HG02759 (cell line): Measurements from ENCODE around the gene VIL1.

ENCODE experiments used
- ATAC-seq: cut with Tn5 transposase; IDR thresholded peaks from one replicate; pipeline ENCODE4 v1.9.1; 2021; ENCODE audit warnings: mild to moderate bottlenecking, moderate library complexity; ENCODE audit not compliant: unreplicated experiment

VIL1 gene

DNA sequence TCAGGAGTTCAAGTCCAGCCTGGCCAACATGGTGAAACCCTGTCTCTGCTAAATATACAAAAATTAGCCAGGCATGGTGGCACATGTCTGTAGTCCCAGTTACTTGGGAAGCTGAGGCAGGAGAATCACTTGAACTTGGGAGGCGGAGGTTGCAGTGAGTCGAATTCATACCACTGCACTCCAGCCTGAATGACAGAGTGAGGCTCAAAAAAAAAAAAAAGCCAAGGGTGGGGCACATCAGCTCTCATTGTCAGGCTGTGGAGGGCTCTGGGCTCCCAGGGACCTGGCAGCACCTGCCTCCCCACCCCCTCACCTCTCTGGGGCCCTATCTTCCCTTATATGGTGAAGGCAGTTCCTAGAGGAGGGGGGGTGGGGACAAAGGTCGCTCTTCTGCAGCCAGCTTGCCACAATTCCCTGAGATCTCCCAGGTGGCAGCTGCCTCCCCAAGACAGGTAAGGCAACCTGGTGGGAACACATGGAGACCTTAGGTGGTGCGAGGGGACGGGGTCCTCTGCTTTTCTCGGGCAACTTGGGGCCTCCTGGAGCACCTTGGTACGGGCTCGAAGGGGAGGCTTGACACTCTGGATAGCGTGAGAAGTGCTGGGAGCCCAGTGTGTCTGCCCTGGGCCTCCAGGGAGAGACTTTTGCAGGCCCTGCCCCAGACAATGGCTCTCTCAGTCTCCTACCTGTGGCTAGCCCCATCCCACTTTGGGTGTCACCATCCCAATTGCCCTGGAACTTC lies at the start of gene VIL1:
TSS of gene VIL1 (plus strand) at position 407 of the 742 bp plus-strand sequence. CDS start 4,656 bp downstream, outside the sequence.
- ATAC-seq = no peak

GRCh38 chr2:218369330-218369729 lies 49.6 kb upstream of the VIL1 start:
- ATAC-seq = no peak

GRCh38 chr2:218370410-218371063 lies 48.4 kb upstream of the VIL1 start:
- ATAC-seq = no peak

DNA sequence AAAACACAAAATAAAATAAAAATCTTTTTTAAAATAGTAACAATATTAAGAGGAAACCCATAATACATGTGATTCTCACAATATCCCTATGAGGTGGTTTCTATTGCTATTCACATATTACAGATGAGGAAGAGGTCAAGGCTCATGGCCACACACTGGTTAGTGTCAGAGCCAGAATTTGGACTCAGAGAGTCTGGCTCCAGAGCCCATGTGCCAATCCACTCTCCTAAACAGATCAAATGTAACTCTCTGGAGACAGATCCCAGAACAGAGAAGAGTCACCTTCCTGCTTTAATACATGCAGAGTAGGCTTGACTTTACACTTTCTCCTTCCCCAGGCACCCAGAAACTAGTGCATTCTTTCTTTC lies 47.0 kb upstream of the VIL1 start:
- no peak for ATAC-seq

DNA sequence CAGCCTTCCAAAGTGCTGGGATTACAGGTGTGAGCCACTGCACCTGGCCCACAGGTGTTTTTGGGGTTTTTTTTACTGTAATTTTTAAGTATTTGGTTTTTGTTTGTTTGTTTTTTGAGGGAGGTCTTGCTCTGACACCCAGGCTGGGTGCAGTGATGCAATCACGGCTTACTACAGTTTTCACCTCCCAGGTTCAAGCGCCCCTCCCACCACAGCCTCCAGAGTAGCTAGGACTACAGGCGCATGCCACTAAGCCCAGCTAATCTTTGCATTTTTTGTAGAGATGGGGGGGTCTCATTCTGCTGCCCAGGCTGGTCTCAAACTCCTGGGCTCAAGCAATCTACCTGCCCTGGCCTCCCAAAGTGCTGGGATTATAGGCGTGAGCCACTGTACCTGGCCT lies 44.1 kb upstream of the VIL1 start:
- no peak for ATAC-seq

DNA sequence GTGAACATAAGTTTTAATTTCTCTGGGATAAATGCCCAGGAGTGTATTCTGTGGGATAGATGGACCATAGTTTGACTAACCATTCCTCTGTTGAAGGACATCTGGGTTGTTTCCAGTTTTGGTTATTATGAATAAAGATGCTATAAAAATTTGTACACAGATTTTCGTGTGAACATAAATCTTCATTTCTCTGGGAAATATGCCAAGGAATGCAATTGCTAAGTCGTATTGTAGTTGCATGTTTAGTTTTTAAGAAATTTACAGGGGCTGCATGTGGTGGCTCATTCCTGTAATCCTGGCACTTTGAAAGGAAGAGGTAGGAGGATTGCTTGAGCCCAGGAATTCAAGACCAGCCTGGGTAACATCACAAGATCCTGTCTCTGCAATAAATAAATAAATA lies 43.7 kb upstream of the VIL1 start:
- no peak for ATAC-seq

DNA sequence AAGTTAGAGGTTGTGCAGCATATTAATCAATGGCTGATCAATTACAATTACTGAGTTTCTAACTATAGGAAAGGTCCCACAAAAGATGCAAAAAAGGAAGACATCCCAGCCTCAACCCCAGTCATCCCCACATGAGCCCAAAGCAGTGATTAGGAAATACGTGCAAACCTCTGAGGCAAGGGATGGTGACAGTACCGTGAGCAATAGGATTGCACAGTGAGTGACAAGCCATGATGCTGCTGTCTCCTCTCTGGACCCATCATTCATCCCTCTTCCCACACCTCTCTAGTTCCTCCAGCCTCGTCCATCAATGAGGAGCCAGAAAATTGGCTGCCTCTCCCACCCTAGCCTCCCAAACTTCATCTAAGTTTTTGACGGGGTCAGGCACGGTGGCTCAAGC lies 40.9 kb upstream of the VIL1 start:
- ATAC-seq = no peak

DNA sequence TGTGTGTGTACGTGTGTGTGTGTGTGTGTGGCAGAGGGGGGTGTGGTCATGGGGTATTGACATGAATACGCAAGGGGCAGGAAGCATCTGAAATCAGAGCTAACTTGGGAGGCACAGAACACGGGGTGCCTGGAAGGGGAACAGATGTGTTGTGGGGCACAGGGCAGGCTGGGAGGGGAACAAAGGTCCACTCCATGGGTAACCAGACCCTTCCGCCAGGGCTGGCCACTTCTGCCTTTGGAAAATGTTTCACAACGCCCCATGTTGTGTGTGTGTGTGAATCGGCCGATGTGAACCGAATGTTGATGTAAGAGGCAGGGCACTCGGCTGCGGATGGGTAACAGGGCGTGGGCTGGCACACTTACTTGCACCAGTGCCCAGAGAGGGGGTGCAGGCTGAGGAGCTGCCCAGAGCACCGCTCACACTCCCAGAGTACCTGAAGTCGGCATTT lies 37.0 kb upstream of the VIL1 start, which contains the start of gene SLC11A1:
TSS of gene SLC11A1 (plus strand) at position 358 of the 451 bp plus-strand sequence. CDS start 96 bp downstream, outside the sequence.
- ATAC-seq = no peak

DNA sequence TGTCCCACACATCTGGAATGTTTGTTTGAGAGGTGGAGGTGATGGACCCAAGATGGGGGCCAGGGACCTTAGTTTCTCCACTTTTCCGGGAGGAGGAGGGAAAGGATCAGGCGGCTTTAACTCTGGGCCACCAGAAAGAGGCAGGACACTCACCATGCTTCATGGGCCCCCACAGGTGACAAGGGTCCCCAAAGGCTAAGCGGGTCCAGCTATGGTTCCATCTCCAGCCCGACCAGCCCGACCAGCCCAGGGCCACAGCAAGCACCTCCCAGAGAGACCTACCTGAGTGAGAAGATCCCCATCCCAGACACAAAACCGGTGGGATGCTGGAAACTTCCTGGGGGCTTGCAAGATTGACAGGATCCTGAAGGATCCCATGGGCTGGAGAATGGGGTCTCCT lies 36.1 kb upstream of the VIL1 start:
- ATAC-seq = no peak

DNA sequence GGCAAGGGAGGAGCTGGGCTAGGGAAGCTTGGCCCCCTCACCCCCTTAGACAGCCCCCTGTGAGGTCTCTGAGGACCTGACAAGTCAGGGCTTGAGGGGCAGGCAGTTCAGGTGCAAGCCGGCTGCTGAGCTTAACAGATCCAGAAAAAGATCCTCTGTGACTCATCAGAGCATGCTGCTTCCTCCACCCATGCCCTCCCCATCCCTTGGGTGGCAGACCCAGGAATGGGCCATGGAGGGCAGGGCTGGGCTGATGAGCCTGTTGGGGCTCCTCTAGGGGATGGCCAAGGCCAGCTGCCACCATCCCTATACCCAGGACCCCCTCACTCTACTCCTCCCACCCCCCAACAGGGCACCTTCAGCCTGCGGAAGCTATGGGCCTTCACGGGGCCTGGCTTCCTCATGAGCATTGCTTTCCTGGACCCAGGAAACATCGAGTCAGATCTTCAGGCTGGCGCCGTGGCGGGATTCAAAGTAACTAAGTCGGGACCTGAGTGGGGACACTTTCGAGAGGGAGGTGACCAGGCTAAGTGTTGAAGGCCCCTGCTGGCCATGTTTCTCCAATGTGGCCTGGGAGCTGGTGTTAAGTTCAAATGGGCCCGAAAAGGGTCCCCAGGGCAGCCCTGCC lies 34.9 kb upstream of the VIL1 start:
- ATAC-seq = no peak

- no peak for ATAC-seq
Measured at GRCh38 chr2:218384975-218385374, 33.9 kb upstream of the VIL1 start.

DNA sequence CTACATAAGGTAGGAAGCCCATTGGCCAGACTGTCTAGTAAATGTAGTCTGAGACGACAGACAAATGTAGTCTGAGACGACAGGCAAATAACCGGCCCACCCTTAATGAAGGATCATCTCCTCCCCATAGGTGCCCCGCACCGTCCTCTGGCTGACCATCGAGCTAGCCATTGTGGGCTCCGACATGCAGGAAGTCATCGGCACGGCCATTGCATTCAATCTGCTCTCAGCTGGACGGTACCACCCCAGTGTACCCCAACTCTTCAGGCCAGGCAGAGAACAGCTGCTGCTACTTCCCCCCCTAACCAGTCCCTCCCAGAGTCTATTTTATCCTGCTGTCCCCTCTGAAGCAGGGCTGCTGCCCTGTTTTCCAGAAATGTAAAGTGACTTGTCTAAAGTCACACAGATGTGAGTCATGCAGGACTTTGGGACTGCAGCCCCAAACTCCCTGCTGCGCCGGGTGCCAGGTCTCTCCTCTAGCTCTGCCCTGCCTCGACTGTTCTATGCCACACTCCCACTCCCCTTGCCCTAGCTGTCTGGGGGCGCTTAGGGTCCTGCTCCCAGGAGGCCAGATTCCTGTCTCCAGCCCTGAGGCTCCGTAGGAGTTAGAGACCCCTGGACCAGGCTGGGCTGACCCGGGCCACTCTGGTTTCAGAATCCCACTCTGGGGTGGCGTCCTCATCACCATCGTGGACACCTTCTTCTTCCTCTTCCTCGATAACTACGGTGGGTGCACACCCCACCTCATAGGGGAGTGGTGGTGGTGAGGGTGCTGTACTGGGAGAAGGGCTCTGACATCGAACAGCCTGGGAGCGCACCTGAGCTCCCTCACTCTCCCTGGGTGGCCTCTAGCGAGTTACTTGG lies 32.2 kb upstream of the VIL1 start:
- ATAC-seq = no peak

DNA sequence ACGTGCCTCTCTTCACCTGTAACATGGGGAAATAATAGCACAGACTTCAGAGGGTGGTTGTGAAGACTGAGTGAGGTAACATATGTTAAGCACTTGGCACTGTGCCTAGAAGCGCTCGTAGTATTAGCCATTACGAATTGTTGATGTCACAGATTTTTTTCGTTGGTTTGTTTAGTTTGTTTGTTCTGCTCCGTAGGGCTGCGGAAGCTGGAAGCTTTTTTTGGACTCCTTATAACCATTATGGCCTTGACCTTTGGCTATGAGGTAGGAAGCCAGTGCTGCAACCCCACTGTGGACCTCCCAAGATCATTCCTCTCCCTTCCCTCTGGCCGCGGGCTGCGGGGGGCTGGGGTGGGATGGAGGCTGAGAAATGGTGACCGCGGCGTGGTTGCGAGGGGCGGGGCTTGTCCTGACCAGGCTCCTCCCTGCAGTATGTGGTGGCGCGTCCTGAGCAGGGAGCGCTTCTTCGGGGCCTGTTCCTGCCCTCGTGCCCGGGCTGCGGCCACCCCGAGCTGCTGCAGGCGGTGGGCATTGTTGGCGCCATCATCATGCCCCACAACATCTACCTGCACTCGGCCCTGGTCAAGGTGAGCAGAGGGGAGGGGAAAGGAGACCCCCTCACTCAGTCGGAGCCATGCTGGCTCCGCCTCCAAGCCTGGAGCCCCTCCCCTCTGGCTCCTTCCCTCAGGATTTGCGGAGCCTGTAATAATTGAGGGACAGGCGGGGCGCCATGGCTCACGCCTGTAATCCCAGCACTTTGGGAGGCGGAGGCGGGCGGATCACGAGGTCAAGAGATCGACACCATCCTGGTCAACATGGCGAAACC lies 31.3 kb upstream of the VIL1 start:
- ATAC-seq = no peak

- no peak for ATAC-seq
Measured at GRCh38 chr2:218389333-218390150, 29.4 kb upstream of the VIL1 start.

- ATAC-seq = no peak
Measured at GRCh38 chr2:218391202-218391601, 27.7 kb upstream of the VIL1 start.

- ATAC-seq = no peak
Measured at GRCh38 chr2:218392459-218392858, 26.5 kb upstream of the VIL1 start.

- no peak for ATAC-seq
Measured at GRCh38 chr2:218392891-218393462, 25.9 kb upstream of the VIL1 start.

- no peak for ATAC-seq
Measured at GRCh38 chr2:218393750-218394290, 25.1 kb upstream of the VIL1 start.
